GM21619 (cell line): Measurements from ENCODE around the gene PMPCB.

Source experiments
- ATAC-seq: cut with Tn5 transposase; IDR thresholded peaks from one replicate; pipeline ENCODE4 v1.9.1; 2021; ENCODE audit not compliant: unreplicated experiment

Gene PMPCB

DNA sequence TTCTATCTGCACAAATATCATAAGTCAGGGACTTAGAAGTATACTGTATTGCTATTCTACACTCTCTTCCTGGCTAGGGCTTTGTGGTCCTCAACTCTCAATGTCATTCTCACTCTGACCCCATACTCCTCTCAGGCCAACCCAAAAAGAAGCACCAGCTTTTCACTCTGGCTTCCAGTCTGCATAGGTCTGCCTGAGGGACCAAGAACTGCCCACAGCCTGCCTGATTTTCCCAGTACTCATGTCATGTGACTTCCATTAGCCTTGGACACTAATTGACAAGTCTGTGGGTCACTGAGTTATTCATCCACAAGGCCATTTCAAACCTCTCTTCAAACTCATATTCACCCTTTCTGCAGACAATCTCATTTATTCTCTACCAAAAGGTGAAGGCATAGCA, 19.8 kb downstream of the PMPCB start:
- no peak for ATAC-seq

DNA sequence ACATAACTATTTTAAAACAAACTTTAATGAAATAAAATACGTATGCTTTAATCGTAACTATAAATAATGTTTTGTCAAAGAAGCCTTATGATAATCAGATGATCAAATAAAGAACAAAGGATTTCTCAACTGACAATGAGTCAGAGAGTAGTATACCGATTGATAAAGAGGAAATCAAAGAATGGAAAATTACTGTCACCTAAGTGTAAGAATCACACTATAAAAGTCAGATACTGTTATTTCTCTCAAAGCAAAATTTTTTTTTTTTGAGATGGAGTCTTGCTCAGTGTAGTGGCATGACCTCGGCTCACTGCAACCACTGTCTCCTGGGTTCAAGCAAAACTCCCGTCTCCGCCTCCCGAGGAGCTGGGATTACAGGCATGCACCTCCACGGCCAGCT, 28.5 kb downstream of the PMPCB start:
- ATAC-seq = no peak

GRCh38 chr7:103336761-103337160, 39.5 kb downstream of the PMPCB start:
- ATAC-seq = no peak

DNA sequence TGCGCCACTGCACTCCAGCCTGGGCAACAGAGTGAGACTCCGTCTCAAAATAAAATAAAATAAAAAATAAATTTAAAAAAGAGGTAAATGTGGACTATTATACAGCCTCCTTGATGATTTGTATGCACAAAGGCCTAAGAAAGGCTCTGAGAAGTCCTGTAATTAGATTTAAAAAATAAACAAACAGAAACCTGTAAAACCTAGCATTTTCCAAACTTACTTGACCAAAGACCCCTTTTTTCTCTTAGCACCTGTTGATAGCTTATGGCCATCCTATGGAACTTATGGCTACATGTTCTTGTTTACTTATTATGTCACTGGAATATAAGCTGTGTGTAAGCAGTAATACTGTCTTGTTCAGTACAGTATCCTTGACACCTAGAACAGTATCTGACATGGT, 41.6 kb downstream of the PMPCB start:
- no peak for ATAC-seq

DNA sequence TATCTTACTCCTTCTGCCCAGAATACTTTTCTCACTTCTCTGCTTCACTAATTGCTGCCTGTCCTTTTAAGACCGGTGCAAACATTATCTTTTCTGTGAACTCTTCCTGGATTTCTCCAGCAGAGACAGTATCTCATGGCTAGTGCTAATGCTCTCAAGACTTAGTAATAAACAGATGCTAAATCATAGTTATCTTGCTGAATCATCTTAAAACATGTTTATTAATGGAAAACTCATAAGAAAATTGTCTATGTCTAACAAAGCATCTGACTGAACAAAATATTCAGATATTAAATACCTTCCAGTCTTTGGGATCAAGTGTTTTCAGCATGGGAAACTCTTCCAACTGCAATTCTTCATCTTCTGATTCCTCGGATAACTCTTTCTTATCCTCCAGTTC, 44.2 kb downstream of the PMPCB start:
- ATAC-seq = no peak

DNA sequence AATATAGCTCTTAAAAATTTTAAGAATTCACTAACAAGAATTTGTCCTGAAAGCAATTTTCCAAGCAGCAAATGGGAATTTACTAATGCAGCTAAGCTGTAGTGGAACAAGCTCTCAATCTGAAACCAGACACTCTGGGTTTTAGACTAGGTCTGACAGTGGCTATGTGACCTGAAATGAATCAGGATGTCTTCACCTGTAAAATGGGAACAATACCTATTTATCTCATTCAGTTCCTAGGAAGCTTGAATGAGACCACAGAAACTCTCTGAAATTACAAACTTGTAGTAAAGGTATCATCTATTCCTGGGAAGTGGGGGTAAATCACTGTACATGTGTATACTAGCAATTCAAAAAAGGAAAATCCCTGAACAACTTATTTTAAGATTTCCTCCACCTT, 46.1 kb downstream of the PMPCB start:
- ATAC-seq = no peak

- ATAC-seq = peak; percentile 7
Observed at GRCh38 chr7:103343758-103344452, 46.7 kb downstream of the PMPCB start.

DNA sequence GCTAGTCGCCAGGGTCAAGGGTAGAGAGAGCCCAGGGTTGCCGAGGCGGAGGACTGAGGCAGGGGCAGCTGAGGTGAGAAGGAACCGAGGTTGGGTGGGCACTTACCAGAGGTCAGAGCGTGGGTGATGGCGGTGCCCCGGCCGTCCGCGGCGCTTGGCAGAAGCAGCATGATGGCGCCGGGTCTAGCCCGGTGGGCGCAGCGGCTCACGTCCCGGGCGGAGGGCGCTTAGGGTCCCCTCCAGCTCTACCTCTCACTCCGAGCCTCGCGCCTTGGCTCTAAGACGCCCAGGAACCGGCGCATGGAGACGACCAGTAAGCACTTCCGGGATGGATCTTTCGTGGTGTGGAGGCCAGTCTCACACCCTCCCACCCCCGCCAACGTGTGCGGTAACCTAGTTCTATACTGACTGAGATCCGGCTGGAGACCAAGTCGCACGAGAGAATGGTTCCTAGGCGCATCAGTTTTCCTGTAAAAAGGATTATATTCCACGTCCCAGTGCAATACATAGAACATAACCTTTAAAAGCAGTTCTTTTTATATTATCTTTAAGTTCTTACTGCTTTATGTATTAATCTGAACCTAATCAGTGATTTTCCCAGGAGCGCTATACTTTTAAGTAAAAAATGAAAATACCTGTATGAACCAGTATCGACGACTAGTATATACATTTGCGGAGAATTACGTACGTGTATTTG, 47.4 kb downstream of the PMPCB start, which contains the start of gene DNAJC2:
Gene DNAJC2, minus strand, starts transcription at position 315 of the 697 bp plus-strand sequence. Its CDS starts 145 bp downstream, at position 170.
- ATAC-seq = peak; percentile 76

DNA sequence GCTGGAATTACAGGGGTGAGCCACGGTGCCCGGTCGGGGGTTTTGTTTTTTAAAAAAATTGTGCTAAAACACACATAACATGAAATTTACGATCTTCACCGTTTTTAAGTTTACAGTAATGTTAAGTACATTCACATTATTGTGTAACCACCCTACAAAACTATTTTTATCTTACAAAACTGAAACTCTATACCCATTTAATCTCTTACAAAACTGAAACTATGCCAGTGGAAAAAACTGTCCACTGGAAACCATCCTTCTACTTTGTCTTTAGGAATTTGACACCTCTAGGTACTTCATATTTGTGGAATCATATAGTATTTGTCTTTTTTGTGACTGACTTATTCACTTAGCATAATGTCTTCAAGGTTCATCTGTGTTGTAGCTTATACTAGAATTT, 49.2 kb downstream of the PMPCB start:
- no peak for ATAC-seq

DNA sequence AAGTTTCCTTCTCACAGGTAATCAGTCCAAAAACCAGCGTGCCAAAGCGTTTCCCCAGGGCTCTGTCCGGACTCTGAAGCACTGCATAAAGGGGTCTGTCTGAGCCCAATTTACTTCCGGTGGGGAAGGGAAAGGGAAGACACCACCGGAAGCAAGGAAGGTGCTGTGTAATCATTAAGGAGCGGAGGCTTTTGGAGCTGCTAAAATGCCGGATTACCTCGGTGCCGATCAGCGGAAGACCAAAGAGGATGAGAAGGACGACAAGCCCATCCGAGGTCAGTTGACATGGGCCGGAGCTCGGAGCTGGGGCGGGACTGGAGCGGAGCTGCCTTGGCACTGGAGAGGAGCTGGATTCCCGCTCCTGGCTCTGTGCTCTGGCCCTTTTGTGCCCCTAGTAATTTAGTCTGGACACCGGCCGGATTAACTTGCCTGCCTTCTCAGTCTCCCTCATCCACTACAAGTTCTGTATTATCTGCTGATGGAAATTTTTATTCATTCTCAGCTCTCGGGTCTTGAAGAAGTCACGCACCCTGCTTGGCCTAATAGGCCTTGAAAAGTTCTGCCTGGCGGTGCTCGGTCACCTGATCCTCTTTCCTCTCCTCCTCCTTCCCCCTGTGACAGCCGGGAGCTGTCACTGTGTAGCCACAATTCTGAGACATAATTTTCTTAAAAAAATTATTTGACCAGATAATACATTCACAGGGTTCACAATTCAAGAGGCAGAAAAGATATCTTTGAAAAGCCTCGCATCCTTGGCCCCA, 50.5 kb downstream of the PMPCB start, which contains the start of gene PSMC2:
Gene PSMC2, plus strand, starts transcription at position 137 of the 761 bp plus-strand sequence. Its CDS starts 69 bp downstream, at position 206.
- peak; percentile 69 for ATAC-seq

GRCh38 chr7:103348452-103348851, 51.2 kb downstream of the PMPCB start:
- no peak for ATAC-seq

GRCh38 chr7:103348959-103349358, 51.7 kb downstream of the PMPCB start:
- ATAC-seq = no peak

- ATAC-seq = no peak
Observed at GRCh38 chr7:103349805-103350204, 52.6 kb downstream of the PMPCB start.
